M059J (cell line): ENCODE measurements around the gene FOXS1. TPM values are rescaled to one million over a fixed set of nuclear protein-coding genes. Genes with fewer than 3 reads are reported as not detected.
A peak's percentile ranks its signal among the peaks of the same experiment; 100 is the strongest.

Source experiments
- DNase-seq: peaks from one replicate; pipeline ENCODE4 v3.0.0-alpha.2; 2012; ENCODE audit warnings: low read depth
- total RNA-seq: library from RNA; depleted of rRNA; stranded (reverse); fragments of >200 nt; shearing (Covaris generic); gene quantifications from 2 replicates; pipeline ENCODE4 v1.2.3, GENCODE V29; 2014

The FOXS1 gene
- total RNA-seq, 1 experiment from 2014 or later: 0.12 TPM

DNA sequence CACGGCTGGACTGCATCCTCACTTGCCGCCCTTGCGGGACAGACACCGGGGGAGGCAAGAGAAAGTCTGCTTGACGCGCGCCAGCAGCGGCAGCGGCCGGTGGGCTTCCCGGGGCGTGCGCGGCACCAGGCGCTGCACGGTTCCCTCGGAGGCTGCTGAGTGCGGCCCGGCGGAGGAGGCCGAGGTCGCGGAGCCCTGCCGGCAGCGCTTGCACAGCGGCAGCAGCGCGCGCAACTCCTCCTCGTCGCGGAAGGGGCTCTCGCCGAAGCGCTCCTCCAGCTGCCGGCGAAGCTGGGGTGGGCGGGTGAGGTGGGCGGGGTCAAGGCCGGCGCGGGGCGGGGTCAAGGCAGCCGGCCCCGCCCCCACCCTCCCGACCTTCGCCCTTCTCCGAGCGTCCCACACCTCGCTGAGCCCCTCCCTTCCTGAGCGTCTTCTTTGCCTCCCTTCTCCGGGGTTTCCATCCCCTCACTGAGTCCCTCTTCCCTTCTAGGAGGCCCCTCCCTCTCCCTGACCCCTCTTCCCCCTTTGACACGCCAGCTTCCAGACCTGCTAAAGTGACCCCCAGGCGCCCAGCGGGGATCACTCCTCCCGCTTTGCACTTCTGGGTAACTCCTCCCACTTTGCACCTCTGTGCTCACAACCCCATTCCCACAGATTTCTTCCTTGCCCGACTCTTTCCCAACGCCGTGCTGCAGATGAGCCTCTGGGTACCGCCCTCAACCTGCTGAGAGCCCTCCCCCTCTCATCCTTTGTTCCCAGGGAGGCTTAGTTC lies 16.2 kb upstream of the FOXS1 start:
- peak; percentile 46 for DNase-seq

DNA sequence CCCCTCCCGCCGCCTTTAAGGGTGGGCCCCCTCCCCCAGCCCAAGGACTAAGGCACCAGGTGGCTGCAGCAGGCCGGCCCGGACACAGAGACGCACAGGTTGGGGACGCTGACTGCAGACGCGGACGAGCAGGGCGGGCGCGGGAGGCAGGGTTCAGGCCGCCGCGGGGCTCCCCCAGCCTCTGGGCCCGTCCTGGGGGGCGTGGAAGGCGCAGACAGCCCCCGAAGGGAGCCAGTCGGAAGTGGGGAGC lies 15.7 kb upstream of the FOXS1 start:
- no peak for DNase-seq

DNA sequence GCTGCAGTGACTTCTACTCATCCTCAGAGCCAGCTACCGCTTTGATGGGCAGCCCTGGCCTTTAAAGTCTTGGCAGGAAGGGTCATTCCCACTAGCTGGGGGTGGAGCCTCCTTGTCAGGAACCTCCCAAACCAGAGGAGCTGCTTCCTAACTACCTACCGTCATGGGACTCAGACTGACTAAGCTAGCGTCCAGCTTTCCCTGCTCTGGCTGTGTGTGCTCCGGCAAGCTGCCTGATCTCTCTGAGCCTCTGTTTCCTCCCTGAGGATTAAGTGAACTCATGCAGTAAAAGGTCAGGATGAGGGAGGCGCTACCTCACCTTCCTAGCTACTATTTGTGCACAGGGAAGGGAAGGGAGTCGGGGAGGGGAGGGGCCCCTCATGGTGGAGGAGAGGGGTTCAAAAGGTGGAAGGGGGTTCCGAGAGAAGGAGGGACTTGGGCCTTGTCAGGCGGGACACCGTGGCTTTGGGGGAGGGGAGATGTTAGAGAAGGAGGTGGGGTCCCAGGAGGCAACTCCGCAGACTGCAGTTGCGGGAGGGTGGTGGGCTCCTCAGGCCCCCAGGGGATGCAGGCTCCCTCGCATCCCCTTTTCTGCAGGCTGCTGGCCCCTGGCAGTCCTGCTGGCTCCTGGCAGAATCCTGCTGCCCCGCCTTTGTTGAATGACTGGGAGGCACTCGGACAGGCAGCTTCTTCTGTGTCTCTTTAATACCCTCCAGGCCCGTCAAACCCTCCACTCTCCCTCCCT lies 15.2 kb upstream of the FOXS1 start:
- DNase-seq: peak; percentile 67

DNA sequence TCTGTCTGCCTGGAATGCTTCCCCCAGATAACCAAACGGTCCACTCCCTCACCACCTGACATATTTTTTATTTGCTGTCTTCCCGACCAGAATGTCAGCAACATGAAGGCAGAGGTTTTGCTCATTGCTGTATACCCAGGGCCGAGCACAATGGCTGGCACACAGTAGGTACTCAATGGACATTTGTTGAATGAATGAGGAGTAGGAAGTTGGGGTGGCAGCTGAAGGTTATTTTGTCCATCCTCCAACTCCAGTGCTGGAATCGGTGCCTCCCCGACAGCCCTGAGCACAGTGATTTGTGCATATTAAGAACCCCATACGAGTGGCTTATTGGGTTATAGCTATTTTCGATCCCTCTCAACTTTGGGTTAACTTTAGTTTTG lies 14.6 kb upstream of the FOXS1 start:
- no peak for DNase-seq

DNA sequence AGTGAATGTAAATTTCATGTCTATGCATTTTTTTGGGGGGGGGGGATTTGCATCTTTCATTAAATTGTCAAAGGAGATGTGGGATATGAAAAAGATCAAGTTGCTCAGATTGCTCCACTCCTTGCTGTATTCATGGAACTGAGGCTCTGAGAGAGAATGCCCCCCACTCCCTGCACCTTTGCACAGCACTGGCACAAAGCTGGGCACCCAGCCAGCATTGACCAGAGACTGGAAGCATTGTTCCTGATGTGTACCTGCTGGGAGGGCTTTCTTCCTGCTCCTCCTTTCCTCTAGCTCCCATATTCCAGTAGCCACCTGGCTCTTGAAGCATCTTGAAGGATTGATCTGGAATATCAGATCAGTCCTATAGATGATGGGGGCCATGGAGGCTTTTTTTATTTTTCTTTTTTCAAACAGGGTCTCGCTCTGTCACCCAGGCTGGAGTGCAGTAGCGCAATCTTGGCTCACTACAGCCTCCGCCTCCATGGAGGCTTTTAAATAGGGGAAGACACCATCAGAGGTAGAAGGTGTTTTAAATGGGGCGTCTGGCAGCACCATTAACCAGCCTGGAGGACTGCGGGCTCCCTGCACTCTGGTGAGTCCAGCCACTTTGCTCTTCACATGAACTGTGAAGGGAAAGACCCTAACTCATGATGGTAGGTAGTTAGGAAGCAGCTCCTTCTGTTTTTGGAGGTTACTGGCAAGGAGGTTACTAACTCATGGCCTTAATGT lies 14.0 kb upstream of the FOXS1 start:
- DNase-seq: no peak

DNA sequence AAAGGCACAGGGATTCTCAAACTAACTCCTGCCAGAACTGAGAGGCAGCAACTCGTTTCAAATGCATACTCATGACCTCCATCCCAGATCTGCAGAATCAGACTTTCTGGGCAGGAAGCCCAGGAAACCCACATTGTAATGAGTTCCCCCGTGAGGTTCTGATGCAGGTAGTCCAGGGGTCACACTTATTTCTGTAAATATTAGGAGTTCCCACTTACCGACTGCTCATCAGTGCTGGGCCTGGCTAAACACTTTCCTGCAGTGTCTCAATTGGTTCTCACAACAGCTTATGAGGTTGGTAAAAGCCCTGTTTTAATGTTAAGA lies 13.3 kb upstream of the FOXS1 start:
- DNase-seq: peak; percentile 40

DNA sequence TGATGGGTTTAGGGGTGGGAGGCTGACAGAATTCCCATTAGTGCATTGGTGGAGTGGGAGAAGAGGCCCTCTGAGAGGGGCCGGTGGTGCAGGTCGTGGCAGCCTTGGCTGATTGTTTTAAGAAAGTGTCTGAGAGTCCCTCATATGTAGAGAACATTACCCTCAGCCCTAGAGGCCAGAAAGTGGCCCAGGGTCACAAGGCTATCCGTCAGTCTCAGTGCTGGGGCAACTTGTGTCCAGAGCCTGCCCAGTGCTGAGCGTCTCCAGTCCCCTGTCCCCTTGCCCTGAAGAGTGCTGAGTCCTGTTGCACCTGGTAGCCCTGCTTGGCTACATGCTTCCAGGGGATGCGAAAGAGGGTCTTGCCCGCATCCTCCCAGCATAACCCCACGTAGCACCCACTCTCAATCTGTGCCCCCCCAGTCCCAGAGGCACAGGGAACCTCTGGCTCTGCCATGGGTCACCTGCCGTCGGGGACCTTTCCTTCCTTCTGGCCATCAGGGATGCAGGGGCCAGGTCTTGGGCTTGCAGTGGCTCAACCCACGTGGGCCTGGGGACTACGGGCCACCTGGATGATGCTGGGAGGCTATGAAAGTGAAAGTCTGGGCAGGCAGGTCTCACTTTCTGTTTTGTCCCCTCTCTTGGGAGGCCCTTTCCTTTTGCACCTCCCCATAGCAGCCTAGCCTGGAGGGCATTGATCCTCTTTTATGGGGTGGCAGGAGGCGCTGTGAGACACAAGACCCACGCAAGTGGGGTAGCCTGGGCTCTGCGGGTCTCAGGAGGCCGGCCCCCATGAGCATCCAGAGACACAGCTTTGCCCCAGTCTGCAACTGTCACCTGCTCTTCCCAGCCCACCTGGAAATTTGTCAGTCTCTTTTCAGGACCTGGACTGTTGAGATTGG lies 12.7 kb upstream of the FOXS1 start:
- DNase-seq: no peak

DNA sequence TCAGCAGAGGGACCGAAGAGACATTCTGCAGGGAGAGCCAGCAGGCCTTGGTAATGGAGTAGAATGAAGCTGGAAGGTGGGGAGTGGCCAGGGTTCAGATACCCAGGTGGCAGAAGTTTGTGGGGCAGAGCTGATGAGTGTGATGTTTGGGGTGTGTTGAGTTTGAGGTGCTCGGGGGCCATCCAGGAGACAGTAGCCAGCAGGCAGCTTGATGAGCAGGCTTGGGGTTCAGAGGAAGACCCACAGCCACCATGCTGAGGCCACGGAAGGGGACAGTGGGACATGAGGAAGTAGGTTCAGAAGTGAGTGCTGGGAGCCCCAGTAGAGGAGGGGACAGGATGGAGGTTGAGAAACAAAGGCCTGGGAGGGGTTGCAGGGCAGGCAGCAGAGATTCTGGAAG lies 11.1 kb upstream of the FOXS1 start:
- no peak for DNase-seq

DNA sequence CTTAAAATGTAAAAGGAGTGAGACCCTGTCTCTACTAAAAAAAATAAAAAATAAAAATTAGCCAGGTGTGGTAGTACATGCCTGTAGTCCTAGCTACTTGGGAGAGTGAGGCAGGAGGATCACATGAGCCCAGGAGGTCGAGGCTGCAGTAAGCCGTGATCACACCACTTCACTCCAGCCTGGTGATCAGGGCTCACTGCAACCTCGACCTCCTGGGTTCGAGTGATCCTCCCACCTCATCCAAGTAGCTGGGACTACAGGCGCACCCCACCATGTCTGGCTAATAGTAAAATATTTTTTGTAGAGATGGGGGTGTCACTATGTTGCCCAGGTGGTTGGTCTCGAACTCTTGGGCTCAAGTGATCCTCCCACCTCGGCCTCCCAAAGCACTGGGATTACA lies 8.1 kb upstream of the FOXS1 start:
- no peak for DNase-seq

DNA sequence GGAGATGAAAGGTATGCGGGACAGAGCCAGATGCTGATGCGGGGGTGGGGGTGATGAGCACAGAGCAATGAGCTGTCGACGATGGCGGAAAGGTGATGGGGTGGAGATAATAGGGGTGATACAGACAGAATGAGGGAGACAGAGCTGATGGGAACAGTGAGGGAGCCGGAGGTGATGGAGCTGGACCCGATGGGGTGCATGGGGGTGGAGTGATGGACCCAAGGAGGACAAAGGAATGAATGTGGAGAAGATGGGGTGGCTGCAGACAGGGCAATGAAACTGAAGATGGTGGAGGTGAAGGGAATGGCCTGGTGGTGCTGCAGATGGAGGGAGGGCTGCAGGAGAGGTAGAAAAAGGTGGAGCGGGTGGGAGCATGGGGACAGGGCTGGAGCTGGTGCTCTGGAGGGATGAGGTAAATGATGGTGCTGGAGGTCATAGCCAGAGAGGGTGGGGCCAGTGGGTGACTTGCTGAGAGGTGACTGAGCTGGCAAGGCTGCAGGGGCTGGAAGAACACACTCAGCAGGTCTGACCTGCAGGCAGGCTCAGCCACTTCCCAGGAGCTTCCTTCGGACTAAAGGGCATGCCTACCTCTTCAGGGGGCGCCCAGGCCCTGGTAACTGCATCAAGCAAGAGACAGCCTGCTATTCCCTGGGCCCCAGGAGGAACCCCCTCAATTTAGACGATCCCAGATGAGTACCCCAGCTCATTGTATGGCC lies 6.0 kb upstream of the FOXS1 start:
- DNase-seq: no peak

DNA sequence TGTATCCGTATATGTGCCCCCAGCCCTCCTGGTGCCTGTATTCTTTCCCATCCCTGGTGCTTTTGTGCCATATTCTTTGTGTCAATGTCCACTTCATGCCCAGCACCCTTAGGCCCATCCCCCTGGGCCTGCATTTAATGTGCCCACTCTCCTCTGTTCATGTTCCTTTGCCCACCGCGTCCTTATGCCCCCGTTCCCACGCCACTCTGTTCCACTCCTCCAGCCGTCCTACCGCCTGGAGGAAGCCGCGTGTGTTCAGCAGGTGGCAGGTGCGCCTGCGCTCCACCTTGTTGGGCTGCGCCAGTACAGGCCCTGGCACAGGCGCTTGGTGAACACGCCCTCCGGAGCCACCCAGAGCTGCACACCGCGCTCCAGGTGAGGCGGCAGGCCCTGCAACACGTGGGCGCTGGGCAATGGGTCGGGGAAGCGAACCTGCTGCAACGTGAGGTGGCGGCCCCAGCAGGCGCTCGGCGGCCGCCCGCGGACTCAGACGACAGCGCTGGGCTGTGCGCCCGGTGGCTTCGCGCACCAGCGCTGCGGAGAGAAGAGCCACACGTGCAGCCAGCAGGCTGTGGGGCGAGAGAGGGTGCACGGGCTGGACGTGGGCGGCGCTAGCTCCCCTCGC lies 4.0 kb upstream of the FOXS1 start:
- no peak for DNase-seq

DNA sequence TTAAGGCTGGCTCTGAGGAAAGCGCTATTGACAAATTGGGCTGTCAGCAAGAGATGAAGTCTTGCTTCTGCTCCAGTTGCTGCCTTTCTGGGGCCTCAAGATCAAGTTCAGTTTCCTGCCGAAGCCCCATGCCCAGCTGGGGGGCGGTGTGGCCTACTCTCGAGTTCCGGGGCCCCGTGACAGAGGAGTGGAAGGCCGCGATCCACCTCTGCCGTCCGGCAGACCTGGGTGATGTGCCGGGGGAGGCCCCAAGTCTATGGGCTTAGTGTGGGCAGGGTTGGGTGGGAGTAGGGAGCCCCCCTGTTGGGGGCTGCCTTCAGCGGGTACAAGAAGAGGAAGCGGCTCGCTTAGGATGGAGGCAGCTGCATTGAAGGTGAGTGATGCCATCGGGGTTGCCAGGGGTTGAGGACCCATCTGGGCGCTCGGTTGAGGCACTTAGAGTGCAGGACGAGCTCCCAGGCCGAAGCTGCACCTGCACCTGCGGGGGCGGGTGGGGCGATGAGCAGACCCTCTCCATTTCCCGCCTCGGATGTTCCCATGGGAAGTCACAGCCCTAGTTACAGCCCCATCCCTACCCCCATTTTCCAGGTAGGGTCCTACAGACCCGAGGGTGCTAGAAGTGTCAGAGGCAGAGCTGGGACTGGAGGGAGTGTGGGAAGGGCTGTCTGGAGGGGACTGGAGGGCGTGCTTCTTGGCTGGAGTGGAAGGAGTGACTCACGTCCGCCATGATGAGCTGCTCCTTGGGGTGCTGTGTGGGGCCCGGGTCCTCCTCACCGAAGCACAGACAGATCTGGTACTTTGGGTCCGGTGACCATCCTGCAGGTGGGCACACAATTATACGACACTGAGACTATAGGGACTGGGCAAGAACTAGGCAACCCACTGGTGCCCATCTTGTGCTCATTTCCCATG lies 2.9 kb upstream of the FOXS1 start:
- no peak for DNase-seq

DNA sequence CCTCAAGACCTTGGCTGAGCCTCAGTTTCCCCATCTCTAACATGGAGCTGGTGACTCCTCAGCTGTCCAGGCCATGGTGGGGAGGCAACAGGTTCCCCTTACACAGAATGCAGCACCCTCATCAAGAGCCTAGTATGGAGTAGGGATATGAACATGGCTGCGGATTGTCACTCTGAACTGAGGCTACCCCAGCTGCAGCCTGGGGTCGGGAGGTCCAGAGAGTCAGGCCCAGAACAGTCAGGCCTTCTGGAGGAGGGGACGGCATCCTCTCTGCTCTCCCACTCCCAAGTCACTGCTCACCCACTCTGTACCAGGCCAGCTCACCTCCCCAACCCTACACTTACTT lies 1.4 kb upstream of the FOXS1 start:
- no peak for DNase-seq

DNA sequence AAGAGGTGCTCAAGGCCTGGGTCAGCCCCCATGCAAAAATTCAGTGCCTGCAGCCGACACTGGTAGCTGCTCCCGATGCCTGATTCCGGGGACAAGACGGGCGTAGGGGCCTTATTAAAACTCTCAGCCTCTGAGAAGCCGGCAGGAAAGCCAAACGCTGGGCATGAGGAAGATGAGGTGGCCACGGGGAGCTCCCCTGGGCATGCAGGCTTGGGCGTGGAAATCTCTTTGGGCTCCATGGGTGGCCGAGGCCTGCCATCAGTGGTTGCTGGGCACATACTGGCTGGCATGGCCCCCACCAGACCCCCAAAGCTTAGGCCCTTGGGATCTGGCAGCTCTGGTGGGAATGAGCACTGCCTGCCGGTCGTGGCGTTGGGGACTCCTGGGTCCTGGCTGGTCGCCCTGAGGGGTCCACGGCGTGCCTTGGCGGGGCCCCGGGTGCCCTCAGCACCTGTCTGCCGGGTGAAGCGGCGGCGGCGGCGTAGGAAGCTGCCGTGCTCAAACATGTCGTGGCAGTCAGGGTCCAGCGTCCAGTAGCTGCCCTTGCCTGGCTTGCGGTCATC lies 586 bp downstream of the FOXS1 start:
- no peak for DNase-seq

DNA sequence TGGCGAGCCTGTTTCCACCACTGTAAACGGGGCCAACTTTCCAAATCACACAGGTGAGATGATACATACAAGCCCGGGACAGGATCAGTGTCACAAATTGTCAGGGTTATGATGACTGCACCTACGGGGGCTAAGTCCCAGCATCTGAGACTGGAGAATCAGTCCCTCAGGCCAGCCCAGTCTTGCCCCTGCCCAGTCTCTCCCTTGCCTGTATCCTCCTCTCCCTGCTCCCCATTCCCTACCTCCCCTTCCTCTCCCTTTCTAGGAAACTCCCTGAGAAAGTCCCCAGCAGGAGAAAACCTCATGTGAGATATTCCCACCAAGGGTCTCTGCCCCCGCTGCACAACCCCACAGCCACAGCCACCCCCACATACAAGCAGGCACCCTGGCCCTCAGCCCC lies 1.5 kb downstream of the FOXS1 start:
- no peak for DNase-seq

DNA sequence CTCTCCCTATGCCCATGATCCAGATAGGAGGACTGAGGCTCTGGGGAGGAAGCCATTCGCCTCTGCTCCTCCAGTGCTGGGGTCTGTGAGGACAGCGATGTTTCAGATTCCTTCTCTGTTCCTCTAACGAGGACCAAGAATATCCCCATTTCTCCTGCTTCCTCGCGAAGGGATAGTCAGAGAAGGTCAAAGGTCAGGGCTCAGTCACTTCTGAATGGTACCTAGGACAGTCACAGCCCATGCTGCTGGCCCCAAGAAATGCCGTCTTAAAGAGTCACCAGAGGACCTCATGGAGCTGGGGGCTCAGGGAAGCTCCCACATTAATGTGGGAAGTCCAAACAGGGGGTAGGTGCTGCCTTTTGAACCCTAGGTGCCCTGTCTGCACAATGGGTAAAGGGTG lies 2.1 kb downstream of the FOXS1 start:
- DNase-seq: no peak

DNA sequence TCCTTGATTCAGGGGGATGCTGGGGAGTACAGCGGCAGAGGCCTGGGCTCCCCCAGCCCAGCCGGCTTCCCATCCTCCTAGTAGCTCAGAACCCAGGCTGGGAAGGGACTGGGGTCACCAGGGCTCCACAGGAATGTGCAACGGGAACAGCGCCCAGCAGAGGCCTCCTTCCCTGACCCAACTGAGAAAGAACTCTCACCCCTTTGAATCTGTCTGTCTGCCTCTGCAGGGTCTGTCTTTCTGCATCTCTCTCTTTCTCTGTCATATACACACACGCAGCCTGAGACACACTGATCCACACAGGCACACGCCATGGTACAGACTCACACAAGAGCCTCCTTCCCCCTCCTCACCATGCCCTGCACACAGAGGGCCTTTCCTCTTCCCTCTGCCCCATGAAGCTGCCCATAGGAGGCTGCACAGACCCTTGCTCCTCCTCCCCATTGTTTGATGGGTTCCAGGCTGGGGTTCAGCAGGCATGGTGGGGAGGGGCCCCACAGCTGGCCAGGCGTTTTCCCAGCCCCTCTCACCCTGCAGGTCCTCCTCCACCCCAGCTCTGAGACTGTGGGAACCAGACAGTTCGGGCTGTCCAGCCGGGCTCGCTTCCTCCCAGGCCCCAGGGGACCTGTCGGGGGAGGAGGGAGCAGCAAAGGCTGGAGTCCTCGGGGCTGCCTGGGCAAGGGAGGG lies 2.8 kb downstream of the FOXS1 start:
- peak; percentile 84 for DNase-seq

DNA sequence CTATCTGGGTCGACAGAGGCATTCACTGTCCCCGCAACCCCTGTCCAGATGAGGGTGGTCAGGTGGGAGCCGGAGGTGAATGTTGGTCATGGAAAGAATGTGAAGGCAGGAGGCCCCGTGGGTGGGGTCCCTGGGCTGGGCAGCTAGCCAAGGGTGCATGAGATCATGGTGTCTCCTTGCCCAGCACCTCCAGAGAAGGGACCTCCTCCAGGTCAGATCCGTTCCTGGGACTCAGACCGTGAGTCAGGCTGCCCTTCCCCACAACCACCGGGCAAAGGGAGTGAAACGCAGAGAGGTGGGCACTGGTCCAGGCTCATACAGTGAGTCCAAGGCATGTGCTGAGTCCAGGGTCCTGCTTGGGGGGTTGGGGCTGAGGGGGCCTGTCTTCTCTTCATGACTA lies 3.5 kb downstream of the FOXS1 start:
- DNase-seq: peak; percentile 97
